ENCODE measurements around the gene C4B. TPM values are rescaled to one million over a fixed set of nuclear protein-coding genes. Genes with fewer than 3 reads are reported as not detected.

The C4B gene
- polyA plus RNA-seq, 4 donors = 9.6 to 87.6 (median 26.6) TPM

GRCh38 chr6:32069878-32070515, 55.4 kb downstream of the C4B start:
- Histone ChIP-seq H3K36me3 (ENCODE audit: control insufficient read depth in 3 of 3, insufficient read depth in 2 of 3, low read depth in 1 of 3, low read length in 3 of 3) (peaks cover 0 to 34% (median 3%) of the 10 kb centered on the region in 3 donors), H3K27ac (ENCODE audit: low read depth in 1 of 3, low read length in 2 of 3) (no peak overlapping the region), H3K27me3 (ENCODE audit: control insufficient read depth in 3 of 3, insufficient read depth in 3 of 3, low read length in 3 of 3) (no peaks in the 10 kb centered on the region), H3K4me1 (ENCODE audit: control insufficient read depth in 3 of 3, insufficient read depth in 2 of 3, low read depth in 1 of 3, low read length in 2 of 3) (no peaks in the 10 kb centered on the region), H3K9me3 (ENCODE audit: control insufficient read depth in 2 of 2, insufficient read depth in 1 of 2, low read depth in 1 of 2, low read length in 1 of 2) (no peaks in the 10 kb centered on the region), H3K4me3 (ENCODE audit: low read depth in 1 of 3, low read length in 3 of 3) (no peak overlapping the region)
- FAIRE-seq (no peak), DNase-seq (no peak)
- 80 to 88% (median 84%) methylated on average over 23 to 24 of the region's 24 CpGs for WGBS, 3 donors

DNA sequence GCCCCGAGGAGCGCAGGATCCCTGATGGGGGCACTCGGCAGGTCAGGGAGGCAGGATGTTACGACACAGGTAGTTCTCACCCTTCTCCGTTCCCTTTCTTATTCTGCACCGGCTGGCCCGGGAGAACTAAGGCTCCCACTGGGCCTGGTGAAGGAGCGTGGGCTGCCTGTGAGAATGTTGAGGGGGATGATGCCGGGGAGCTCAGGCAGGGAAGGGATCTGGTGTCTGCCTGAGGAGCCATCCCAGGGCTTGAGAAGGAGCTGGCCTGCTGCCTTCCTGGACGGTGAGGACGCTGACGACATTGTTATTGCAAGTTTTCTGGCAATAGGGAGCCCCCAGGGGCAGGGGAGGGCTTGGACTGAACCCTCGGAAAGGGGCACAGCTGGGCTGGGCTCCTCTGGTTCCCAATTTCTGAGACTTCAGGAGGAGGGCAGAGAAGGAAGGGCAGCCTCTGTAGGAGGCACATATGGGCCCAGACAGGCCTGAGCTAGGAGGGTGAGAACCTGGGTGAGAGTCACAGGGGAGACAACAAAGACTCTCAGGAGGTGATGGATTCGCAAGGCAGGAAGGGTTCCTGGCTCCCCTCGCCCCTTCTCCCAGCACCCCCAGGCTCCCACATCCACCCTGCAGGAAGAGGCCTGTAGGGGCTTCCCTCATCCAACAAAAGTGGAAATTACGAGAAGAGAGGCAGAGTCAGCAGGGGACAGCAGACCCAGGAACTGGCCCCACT, 56.4 kb downstream of the C4B start:
- no peak for FAIRE-seq

DNA sequence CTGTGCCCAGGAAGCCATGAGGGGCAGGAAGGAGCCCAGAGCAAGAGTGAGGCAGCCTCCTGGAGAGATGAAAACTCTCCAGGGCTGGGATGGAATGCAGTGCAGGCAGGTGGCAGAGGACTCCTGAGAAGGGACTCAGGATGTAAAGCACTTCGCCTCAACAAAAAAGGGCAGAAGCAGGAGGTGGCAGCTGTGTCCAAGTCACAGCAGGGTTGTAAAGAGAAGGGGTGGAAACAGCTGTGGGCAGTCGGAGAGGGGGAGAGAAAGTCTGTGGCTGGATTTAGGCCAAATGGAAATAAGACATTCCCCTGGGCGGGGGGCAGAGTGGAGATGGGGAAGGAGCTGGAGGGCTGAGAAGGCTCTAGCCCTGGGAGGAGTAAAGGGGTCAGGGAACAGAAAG, 58.5 kb downstream of the C4B start:
- DNase-seq (no peak), FAIRE-seq (no peak)
- Histone ChIP-seq H3K4me3 (ENCODE audit: low read depth in 1 of 3, low read length in 3 of 3) (no peak overlapping the region), H3K27ac (ENCODE audit: low read depth in 1 of 3, low read length in 2 of 3) (no peak overlapping the region), H3K27me3 (ENCODE audit: control insufficient read depth in 3 of 3, insufficient read depth in 3 of 3, low read length in 3 of 3) (no peaks in the 10 kb centered on the region), H3K36me3 (ENCODE audit: control insufficient read depth in 3 of 3, insufficient read depth in 2 of 3, low read depth in 1 of 3, low read length in 3 of 3) (peaks cover 0 to 39% (median 0%) of the 10 kb centered on the region in 3 donors), H3K9me3 (ENCODE audit: control insufficient read depth in 2 of 2, insufficient read depth in 1 of 2, low read depth in 1 of 2, low read length in 1 of 2) (no peaks in the 10 kb centered on the region), H3K4me1 (ENCODE audit: control insufficient read depth in 3 of 3, insufficient read depth in 2 of 3, low read depth in 1 of 3, low read length in 2 of 3) (no peaks in the 10 kb centered on the region)
- WGBS, 3 donors = 67 to 71% (median 71%) methylated on average over 3 of the region's 3 CpGs

More for the DNA sequence above, 56.4 kb downstream of the C4B start:
- H3K36me3 ChIP-seq (ENCODE audit: control insufficient read depth in 3 of 3, insufficient read depth in 2 of 3, low read depth in 1 of 3, low read length in 3 of 3) = peaks cover 0 to 39% (median 3%) of the 10 kb centered on the region in 3 donors
- WGBS, 3 donors = 78 to 87% (median 87%) methylated on average over 16 of the region's 16 CpGs
- no peak for DNase-seq
- peak overlapping the region in 1 of 3 donors; percentile 17 for H3K27ac ChIP-seq (ENCODE audit: low read depth in 1 of 3, low read length in 2 of 3)
- no peaks in the 10 kb centered on the region for H3K9me3 ChIP-seq (ENCODE audit: control insufficient read depth in 2 of 2, insufficient read depth in 1 of 2, low read depth in 1 of 2, low read length in 1 of 2)
- no peaks in the 10 kb centered on the region for H3K4me1 ChIP-seq (ENCODE audit: control insufficient read depth in 3 of 3, insufficient read depth in 2 of 3, low read depth in 1 of 3, low read length in 2 of 3)
- no peak overlapping the region for H3K4me3 ChIP-seq (ENCODE audit: low read depth in 1 of 3, low read length in 3 of 3)
- no peaks in the 10 kb centered on the region for H3K27me3 ChIP-seq (ENCODE audit: control insufficient read depth in 3 of 3, insufficient read depth in 3 of 3, low read length in 3 of 3)

DNA sequence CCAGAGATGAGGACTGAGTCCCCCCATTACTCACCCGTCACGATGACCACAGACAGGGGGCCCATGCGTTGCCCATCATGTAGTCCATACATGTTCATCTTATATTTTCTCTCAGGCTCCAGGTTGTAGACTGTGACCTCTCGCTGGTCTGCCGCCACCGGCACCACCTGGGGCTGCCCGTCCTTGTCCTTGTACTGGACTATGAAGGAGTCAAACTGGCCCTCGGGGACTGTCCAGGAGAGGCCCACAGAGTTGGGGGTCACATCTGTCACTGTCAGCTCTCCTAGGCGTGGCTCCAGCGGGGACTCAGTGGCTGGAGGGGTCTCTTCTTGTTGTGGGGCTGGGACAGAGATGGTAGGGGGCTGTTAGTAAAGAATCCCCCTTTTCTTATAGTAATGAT, 59.0 kb downstream of the C4B start:
- 82 to 92% (median 88%) methylated on average over 10 of the region's 10 CpGs for WGBS, 3 donors
- H3K9me3 ChIP-seq (ENCODE audit: control insufficient read depth in 2 of 2, insufficient read depth in 1 of 2, low read depth in 1 of 2, low read length in 1 of 2) = no peaks in the 10 kb centered on the region
- no peak for DNase-seq
- no peaks in the 10 kb centered on the region for H3K27me3 ChIP-seq (ENCODE audit: control insufficient read depth in 3 of 3, insufficient read depth in 3 of 3, low read length in 3 of 3)
- no peak overlapping the region for H3K27ac ChIP-seq (ENCODE audit: low read depth in 1 of 3, low read length in 2 of 3)
- H3K4me1 ChIP-seq (ENCODE audit: control insufficient read depth in 3 of 3, insufficient read depth in 2 of 3, low read depth in 1 of 3, low read length in 2 of 3) = no peaks in the 10 kb centered on the region
- no peak for FAIRE-seq
- H3K36me3 ChIP-seq (ENCODE audit: control insufficient read depth in 3 of 3, insufficient read depth in 2 of 3, low read depth in 1 of 3, low read length in 3 of 3) = peaks cover 0 to 34% (median 0%) of the 10 kb centered on the region in 3 donors
- H3K4me3 ChIP-seq (ENCODE audit: low read depth in 1 of 3, low read length in 3 of 3) = no peak overlapping the region

GRCh38 chr6:32074996-32075532, 60.5 kb downstream of the C4B start:
- Histone ChIP-seq H3K4me1 (ENCODE audit: control insufficient read depth in 3 of 3, insufficient read depth in 2 of 3, low read depth in 1 of 3, low read length in 2 of 3) (no peaks in the 10 kb centered on the region), H3K27ac (ENCODE audit: low read depth in 1 of 3, low read length in 2 of 3) (no peak overlapping the region), H3K36me3 (ENCODE audit: control insufficient read depth in 3 of 3, insufficient read depth in 2 of 3, low read depth in 1 of 3, low read length in 3 of 3) (peaks cover 0 to 34% (median 0%) of the 10 kb centered on the region in 3 donors), H3K27me3 (ENCODE audit: control insufficient read depth in 3 of 3, insufficient read depth in 3 of 3, low read length in 3 of 3) (no peaks in the 10 kb centered on the region), H3K9me3 (ENCODE audit: control insufficient read depth in 2 of 2, insufficient read depth in 1 of 2, low read depth in 1 of 2, low read length in 1 of 2) (no peaks in the 10 kb centered on the region), H3K4me3 (ENCODE audit: low read depth in 1 of 3, low read length in 3 of 3) (no peak overlapping the region)
- 84 to 90% (median 85%) methylated on average over 8 of the region's 8 CpGs for WGBS, 3 donors
- FAIRE-seq (no peak), DNase-seq (no peak)

DNA sequence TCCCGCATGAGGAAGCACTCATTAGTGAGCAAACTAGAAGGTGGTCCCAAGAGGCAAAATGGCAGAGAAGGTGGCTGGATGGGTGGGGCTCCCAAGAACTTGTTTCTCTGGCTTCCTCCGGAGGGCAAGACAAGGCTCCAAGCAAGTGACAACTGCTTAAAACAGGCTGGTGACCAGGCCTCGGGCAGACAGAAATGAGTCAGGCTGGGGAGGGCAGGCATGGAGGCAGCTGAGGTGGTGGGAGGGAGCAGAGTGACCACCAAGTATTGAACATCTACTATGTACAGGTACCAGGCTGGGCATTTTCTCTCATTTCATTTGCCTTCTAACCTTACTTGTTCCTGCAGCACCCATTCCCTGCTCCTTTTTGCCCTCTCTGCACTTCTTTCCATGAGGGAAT, 61.2 kb downstream of the C4B start:
- FAIRE-seq (no peak), DNase-seq (no peak)
- H3K27ac ChIP-seq (ENCODE audit: low read depth in 1 of 3, low read length in 2 of 3) = no peak overlapping the region
- peaks cover 0 to 35% (median 0%) of the 10 kb centered on the region in 3 donors for H3K36me3 ChIP-seq (ENCODE audit: control insufficient read depth in 3 of 3, insufficient read depth in 2 of 3, low read depth in 1 of 3, low read length in 3 of 3)
- H3K4me1 ChIP-seq (ENCODE audit: control insufficient read depth in 3 of 3, insufficient read depth in 2 of 3, low read depth in 1 of 3, low read length in 2 of 3) = no peaks in the 10 kb centered on the region
- H3K9me3 ChIP-seq (ENCODE audit: control insufficient read depth in 2 of 2, insufficient read depth in 1 of 2, low read depth in 1 of 2, low read length in 1 of 2) = no peaks in the 10 kb centered on the region
- no peaks in the 10 kb centered on the region for H3K27me3 ChIP-seq (ENCODE audit: control insufficient read depth in 3 of 3, insufficient read depth in 3 of 3, low read length in 3 of 3)
- 76 to 87% (median 77%) methylated on average over 3 of the region's 3 CpGs for WGBS, 3 donors
- H3K4me3 ChIP-seq (ENCODE audit: low read depth in 1 of 3, low read length in 3 of 3) = no peak overlapping the region

DNA sequence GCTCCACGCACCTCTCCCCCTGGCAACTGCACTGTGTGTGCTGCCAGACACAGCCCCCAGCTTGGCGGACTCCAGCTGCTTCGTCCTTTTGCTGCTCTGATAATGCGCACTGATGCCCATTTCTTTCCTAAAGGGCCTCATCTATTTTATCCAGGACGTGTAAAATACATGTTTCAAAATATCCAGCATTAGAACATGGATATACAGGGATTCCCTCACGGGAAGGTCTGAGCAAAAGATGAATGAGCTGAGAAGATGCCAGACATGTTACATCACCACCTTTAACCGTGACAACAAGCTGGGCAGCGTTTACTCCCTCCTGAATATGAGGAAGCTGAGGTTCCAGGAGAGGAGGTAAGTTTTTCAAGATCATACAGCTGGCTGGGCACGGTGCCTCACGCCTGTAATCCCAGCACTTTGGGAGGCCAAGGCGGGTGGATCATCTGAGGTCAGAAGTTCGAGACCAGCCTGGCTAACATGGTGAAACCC, 61.8 kb downstream of the C4B start:
- Histone ChIP-seq H3K4me3 (ENCODE audit: low read depth in 1 of 3, low read length in 3 of 3) (no peak overlapping the region), H3K9me3 (ENCODE audit: control insufficient read depth in 2 of 2, insufficient read depth in 1 of 2, low read depth in 1 of 2, low read length in 1 of 2) (no peaks in the 10 kb centered on the region), H3K4me1 (ENCODE audit: control insufficient read depth in 3 of 3, insufficient read depth in 2 of 3, low read depth in 1 of 3, low read length in 2 of 3) (no peaks in the 10 kb centered on the region), H3K36me3 (ENCODE audit: control insufficient read depth in 3 of 3, insufficient read depth in 2 of 3, low read depth in 1 of 3, low read length in 3 of 3) (peaks cover 0 to 36% (median 0%) of the 10 kb centered on the region in 3 donors), H3K27me3 (ENCODE audit: control insufficient read depth in 3 of 3, insufficient read depth in 3 of 3, low read length in 3 of 3) (no peaks in the 10 kb centered on the region), H3K27ac (ENCODE audit: low read depth in 1 of 3, low read length in 2 of 3) (no peak overlapping the region)
- DNase-seq = no peak
- FAIRE-seq = no peak
- WGBS, 3 donors = 60 to 66% (median 64%) methylated on average over 11 to 12 of the region's 12 CpGs

GRCh38 chr6:32079566-32080290, 65.1 kb downstream of the C4B start:
- DNase-seq = no peak

More at GRCh38 chr6:32079566-32080290, 65.1 kb downstream of the C4B start:
- Histone ChIP-seq H3K36me3 (ENCODE audit: control insufficient read depth in 3 of 3, insufficient read depth in 2 of 3, low read depth in 1 of 3, low read length in 3 of 3) (peaks cover 0 to 43% (median 0%) of the 10 kb centered on the region in 3 donors), H3K4me1 (ENCODE audit: control insufficient read depth in 3 of 3, insufficient read depth in 2 of 3, low read depth in 1 of 3, low read length in 2 of 3) (no peaks in the 10 kb centered on the region), H3K27me3 (ENCODE audit: control insufficient read depth in 3 of 3, insufficient read depth in 3 of 3, low read length in 3 of 3) (no peaks in the 10 kb centered on the region), H3K9me3 (ENCODE audit: control insufficient read depth in 2 of 2, insufficient read depth in 1 of 2, low read depth in 1 of 2, low read length in 1 of 2) (no peaks in the 10 kb centered on the region), H3K27ac (ENCODE audit: low read depth in 1 of 3, low read length in 2 of 3) (no peak overlapping the region), H3K4me3 (ENCODE audit: low read depth in 1 of 3, low read length in 3 of 3) (no peak overlapping the region)
- no peak for FAIRE-seq
- WGBS, 3 donors = 71 to 83% (median 75%) methylated on average over 6 to 7 of the region's 7 CpGs

All from small intestine (tissue), 7 donors.